Suprapubic skin (tissue), 3 donors: ENCODE results near the gene PLLP.

Source experiments
- EP300 ChIP-seq: sonication (generic); formaldehyde crosslinking; IDR thresholded peaks from one replicate; pipeline ENCODE4 v1.6.1; 2017; ENCODE audit warnings: antibody characterized with exemption
- TF ChIP-seq, protein P1 (sequence below), 2 donors: fragments of 200-600 bp in 1 of 2; fragments of 450-650 bp in 1 of 2; sonication (generic) in 1 of 2; IDR thresholded peaks; one replicate each; pipeline ENCODE4 v1.5.1; 2016 to 2019; ENCODE audit warnings: antibody characterized with exemption in 2 of 2, mild to moderate bottlenecking in 1 of 2, moderate library complexity in 1 of 2

DNA sequence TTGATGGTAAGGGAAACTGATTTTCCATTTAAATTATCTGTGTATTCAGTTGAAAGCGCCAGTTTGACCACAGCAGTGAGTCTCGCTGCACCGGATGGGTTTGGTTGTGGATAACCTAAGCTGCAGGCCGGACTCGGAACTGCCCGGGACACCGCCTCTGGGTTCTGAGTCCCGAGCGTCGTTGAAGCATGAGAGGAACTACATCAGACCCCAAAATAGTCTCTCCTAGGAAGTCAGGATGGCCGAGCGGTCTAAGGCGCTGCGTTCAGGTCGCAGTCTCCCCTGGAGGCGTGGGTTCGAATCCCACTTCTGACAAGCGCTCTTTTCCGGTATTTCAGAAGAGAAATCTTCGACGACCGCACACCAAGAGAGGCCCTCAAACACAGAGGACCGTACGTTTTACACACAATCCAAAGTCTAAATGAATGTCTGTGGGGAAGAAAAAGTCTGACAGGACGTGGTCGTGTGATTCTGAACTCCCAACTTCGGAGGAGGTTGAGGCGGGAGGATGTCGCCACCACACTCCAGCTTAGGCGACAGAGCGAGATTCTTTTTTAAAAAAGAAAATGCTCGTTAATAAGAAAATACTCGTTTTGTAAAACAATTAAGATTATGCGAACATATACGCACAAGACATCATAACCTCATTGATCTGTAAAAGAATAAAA, 15.4 kb upstream of the PLLP start:
- TF ChIP-seq, protein P1, sequence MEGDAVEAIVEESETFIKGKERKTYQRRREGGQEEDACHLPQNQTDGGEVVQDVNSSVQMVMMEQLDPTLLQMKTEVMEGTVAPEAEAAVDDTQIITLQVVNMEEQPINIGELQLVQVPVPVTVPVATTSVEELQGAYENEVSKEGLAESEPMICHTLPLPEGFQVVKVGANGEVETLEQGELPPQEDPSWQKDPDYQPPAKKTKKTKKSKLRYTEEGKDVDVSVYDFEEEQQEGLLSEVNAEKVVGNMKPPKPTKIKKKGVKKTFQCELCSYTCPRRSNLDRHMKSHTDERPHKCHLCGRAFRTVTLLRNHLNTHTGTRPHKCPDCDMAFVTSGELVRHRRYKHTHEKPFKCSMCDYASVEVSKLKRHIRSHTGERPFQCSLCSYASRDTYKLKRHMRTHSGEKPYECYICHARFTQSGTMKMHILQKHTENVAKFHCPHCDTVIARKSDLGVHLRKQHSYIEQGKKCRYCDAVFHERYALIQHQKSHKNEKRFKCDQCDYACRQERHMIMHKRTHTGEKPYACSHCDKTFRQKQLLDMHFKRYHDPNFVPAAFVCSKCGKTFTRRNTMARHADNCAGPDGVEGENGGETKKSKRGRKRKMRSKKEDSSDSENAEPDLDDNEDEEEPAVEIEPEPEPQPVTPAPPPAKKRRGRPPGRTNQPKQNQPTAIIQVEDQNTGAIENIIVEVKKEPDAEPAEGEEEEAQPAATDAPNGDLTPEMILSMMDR (IDR thresholded peaks at IDR 0.05): peak in 1 of 2 donors; percentile 1
- TF ChIP-seq EP300: no peak
